Peyer's patch (tissue), 4 donors: Measurements from ENCODE around the gene RNF187.

ENCODE experiments used
- CTCF ChIP-seq, 6 experiments: fragments of 450-650 bp in 4 of 6; fragments of 200-600 bp in 2 of 6; sonication (generic) in 1 of 6; IDR thresholded peaks; one replicate each; pipeline ENCODE4 v1.5.1; 2017 to 2019; ENCODE audit warnings: antibody characterized with exemption in 6 of 6, mild to moderate bottlenecking in 3 of 6, moderate library complexity in 1 of 6
- POLR2A ChIP-seq, 2 donors: fragments of 450-650 bp; IDR thresholded peaks; one replicate each; pipeline ENCODE4 v1.5.1; 2017; ENCODE audit warnings: antibody characterized with exemption in 2 of 2, mild to moderate bottlenecking in 2 of 2, moderate library complexity in 2 of 2

- no peak for TF ChIP-seq POLR2A (IDR thresholded peaks at IDR 0.05)
- TF ChIP-seq CTCF (IDR thresholded peaks at IDR 0.05), result no peak
These were observed 25.6 kb downstream of the RNF187 start for GRCh38 chr1:228512781-228513198.
